ENCODE measurements around the gene AFTPH. TPM values are rescaled to one million over a fixed set of nuclear protein-coding genes. Genes with fewer than 3 reads are reported as not detected.

The AFTPH gene
- total and polyA plus RNA-seq, 7 donors = 12.0 to 26.8 (median 13.1) TPM

DNA sequence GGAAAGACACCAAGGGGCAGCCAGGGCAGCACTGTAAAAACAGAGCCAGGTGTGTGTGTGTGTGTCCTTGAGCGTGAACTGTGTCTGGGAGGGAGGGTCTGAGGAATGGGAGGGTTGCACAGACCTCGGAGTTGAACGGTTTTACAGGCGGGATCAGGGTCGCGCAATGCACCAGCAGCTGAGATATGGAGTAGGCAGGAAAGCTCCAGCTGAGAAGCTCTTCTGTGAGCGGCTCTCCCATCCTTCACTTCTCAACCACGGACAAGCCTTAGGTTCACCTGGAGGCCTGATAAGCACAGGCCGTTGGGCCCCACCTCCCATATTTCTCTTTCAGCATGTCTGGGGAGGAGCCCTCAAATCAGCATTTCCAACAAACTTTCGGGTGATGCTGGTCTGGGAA is 117.5 kb downstream of the AFTPH start:
- TF ChIP-seq, protein P1, sequence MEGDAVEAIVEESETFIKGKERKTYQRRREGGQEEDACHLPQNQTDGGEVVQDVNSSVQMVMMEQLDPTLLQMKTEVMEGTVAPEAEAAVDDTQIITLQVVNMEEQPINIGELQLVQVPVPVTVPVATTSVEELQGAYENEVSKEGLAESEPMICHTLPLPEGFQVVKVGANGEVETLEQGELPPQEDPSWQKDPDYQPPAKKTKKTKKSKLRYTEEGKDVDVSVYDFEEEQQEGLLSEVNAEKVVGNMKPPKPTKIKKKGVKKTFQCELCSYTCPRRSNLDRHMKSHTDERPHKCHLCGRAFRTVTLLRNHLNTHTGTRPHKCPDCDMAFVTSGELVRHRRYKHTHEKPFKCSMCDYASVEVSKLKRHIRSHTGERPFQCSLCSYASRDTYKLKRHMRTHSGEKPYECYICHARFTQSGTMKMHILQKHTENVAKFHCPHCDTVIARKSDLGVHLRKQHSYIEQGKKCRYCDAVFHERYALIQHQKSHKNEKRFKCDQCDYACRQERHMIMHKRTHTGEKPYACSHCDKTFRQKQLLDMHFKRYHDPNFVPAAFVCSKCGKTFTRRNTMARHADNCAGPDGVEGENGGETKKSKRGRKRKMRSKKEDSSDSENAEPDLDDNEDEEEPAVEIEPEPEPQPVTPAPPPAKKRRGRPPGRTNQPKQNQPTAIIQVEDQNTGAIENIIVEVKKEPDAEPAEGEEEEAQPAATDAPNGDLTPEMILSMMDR (IDR thresholded peaks at IDR 0.05) = no peak
- no peak overlapping the region for H3K27ac ChIP-seq

More for the DNA sequence above, 117.5 kb downstream of the AFTPH start:
- intact Hi-C loops (cut with DNase I) = loop anchor here (5.0 to 10.0 kb wide), 2 partner anchors 34 to 193 kb away; no protein-coding TSS in a partner anchor
- DNase-seq = peak in 1 of 2 donors; percentile 38
- Histone ChIP-seq H3K36me3 (ENCODE audit: insufficient read depth in 1 of 2, low read depth in 1 of 2) (no peaks in the 10 kb centered on the region), H3K9me3 (no peaks in the 10 kb centered on the region), H3K27me3 (ENCODE audit: insufficient read depth in 3 of 3, low read length in 2 of 3) (no peaks in the 10 kb centered on the region), H3K4me1 (peaks cover 64% of the 10 kb centered on the region), H3K4me3 (no peak overlapping the region)
- 91 to 93% (median 91%) methylated on average over 8 to 10 of the region's 10 CpGs for WGBS, 3 donors
- ATAC-seq = no peak

Other genes with a start within 250 kb of the AFTPH start
- gene LGALSL, start 70.2 kb upstream of the AFTPH start, total RNA-seq = 10 to 100 TPM; 11.4 to 30.9 (median 23.2) TPM
- 1 to 10 TPM; 3.6 to 4.6 (median 4.2) TPM for gene LGALSL, start 70.2 kb upstream of the AFTPH start, polyA plus RNA-seq
- 10 to 100 TPM; 10.3 to 13.2 (median 11.5) TPM for gene SERTAD2, start 129.6 kb downstream of the AFTPH start, total RNA-seq
- gene SERTAD2, start 129.6 kb downstream of the AFTPH start, polyA plus RNA-seq = 1 to 10 TPM; 3.3 to 9.2 (median 4.1) TPM

Measured in psoas muscle (tissue), 8 donors.